Ovary (tissue), 9 donors: Measurements from ENCODE around the gene PRKCE. TPM values are rescaled to one million over a fixed set of nuclear protein-coding genes. Genes with fewer than 3 reads are reported as not detected.

Experiments used
- DNase-seq, 5 donors: peaks; one replicate each; pipeline ENCODE4 v3.0.0-alpha.2; 2019 to 2020
- H3K27ac ChIP-seq, 2 donors: fragments of 200-600 bp; one replicate each; pipeline versions ENCODE4 v1.5.1 to v1.8.0; 2019 to 2022
- H3K27me3 ChIP-seq: fragments of 200-600 bp; one replicate; pipeline ENCODE4 v1.8.0; 2022
- H3K36me3 ChIP-seq: fragments of 200-600 bp; sonication (generic); one replicate; pipeline ENCODE4 v1.5.1; 2019
- H3K4me1 ChIP-seq: one replicate; pipeline ENCODE4 v1.8.1; 2013; ENCODE audit warnings: mild to moderate bottlenecking, moderate library complexity; ENCODE audit not compliant: insufficient read depth
- H3K4me3 ChIP-seq: fragments of 200-600 bp; sonication (generic); one replicate; pipeline ENCODE4 v1.5.1; 2017
- H3K9me3 ChIP-seq, 2 donors: fragments of 200-600 bp in 1 of 2; sonication (generic) in 1 of 2; one replicate each; pipeline versions ENCODE4 v1.5.1 to v1.8.1; 2013 to 2019; ENCODE audit warnings: mild to moderate bottlenecking in 1 of 2, moderate library complexity in 1 of 2
- CTCF ChIP-seq, 3 donors: fragments of 450-650 bp in 2 of 3; fragments of 200-600 bp in 1 of 3; IDR thresholded peaks; one replicate each; pipeline versions ENCODE4 v1.5.1 to v1.8.0; 2016 to 2022; ENCODE audit warnings: antibody characterized with exemption in 3 of 3, mild to moderate bottlenecking in 1 of 3
- EP300 ChIP-seq: sonication (generic); formaldehyde crosslinking; IDR thresholded peaks from one replicate; pipeline ENCODE4 v1.6.1; 2017; ENCODE audit warnings: antibody characterized with exemption
- POLR2A ChIP-seq: fragments of 450-650 bp; IDR thresholded peaks from one replicate; pipeline ENCODE4 v1.6.1; 2017; ENCODE audit warnings: antibody characterized with exemption, mild to moderate bottlenecking, moderate library complexity
- WGBS, 3 donors: extraction: QIAGEN DNeasy Blood & Tissue Kit in 1 of 3; methylation state at CpG; one replicate each; pipeline versions ENCODE4 v1.1.5 to v1.1.7; 2013 to 2017; 5-methylcytosine and 5-hydroxymethylcytosine counted together
- intact Hi-C, 4 donors: fragments of 100-400 bp; cut with DNase I; formaldehyde crosslinking; loops; one replicate each; pipeline versions ENCODE4 v1.11.0 to v1.15.1; 2022 to 2023
- polyA plus RNA-seq, 2 donors: library from polyadenylated mRNA; stranded (reverse); fragments of 200-250 nt in 1 of 2; fragments of 350-450 nt in 1 of 2; fragmentation: Illumina TruSeq in 1 of 2; extraction: RNeasy Lipid Tissue Mini Kit (QIAGEN cat#74804) in 1 of 2; gene quantifications; one replicate each; pipeline ENCODE4 v1.2.3, GENCODE V29; 2013 to 2014
- total RNA-seq, 7 donors: library from RNA; depleted of rRNA in 2 of 7; stranded (reverse); fragments of >200 nt in 2 of 7; fragmentation: NEBNext Ultra II Directional in 3 of 7; extraction: Animal tissue kit (Norgen Biotek cat#: 25700) in 3 of 7; gene quantifications; one replicate each; pipeline versions ENCODE4 v1.1.0 to v1.2.4, GENCODE V29; 2016 to 2023
- donor health status: DM: no; HTN: no; CAD: no; lungs with moderate emphysema.
- donor health status: DM: no; HTN: no; CAD: no.
- donor health status: Bipolar disorder and iron deficiency.
- donor health status: DM: yes; HTN: yes; CAD: no.
- donor health status: DM: no; HTN: no; CAD: no.
- donor health status: DM: yes; HTN: yes; CAD: no.

Gene PRKCE
- total and polyA plus RNA-seq, 9 donors = 3.1 to 22.8 (median 12.8) TPM

- peaks cover 14% of the 10 kb centered on the region for H3K4me1 ChIP-seq
- WGBS, 3 donors = 13 to 31% (median 19%) methylated on average over 1 of the region's 1 CpG
- H3K27ac ChIP-seq = peak overlapping the region in 1 of 2 donors; percentile 56
These were observed 351.0 kb downstream of the PRKCE start for GRCh38 chr2:46002507-46002883.

GRCh38 chr2:46002947-46003346, 351.5 kb downstream of the PRKCE start:
- intact Hi-C loops = loop anchor here in 1 of 4 donors (10.0 kb wide), 2 partner anchors 362 to 622 kb away; no protein-coding TSS in a partner anchor
- no peak for DNase-seq
- WGBS, 3 donors = 93 to 98% (median 98%) methylated on average over 2 of the region's 2 CpGs
- peaks cover 14% of the 10 kb centered on the region for H3K4me1 ChIP-seq
- H3K36me3 ChIP-seq = no peaks in the 10 kb centered on the region
- no peak for TF ChIP-seq EP300
- no peak for TF ChIP-seq CTCF (IDR thresholded peaks at IDR 0.05)
- TF ChIP-seq POLR2A = no peak
- H3K9me3 ChIP-seq = no peaks in the 10 kb centered on the region
- no peaks in the 10 kb centered on the region for H3K27me3 ChIP-seq
- H3K27ac ChIP-seq = peak overlapping the region in 1 of 2 donors; percentile 56
- H3K4me3 ChIP-seq = no peak overlapping the region

More at GRCh38 chr2:46002507-46002883, 351.0 kb downstream of the PRKCE start:
- H3K36me3 ChIP-seq = no peaks in the 10 kb centered on the region
- TF ChIP-seq EP300 = no peak
- H3K4me3 ChIP-seq = no peak overlapping the region
- H3K27me3 ChIP-seq = no peaks in the 10 kb centered on the region
- peak in 1 of 5 donors; percentile 22 for DNase-seq
- no peaks in the 10 kb centered on the region for H3K9me3 ChIP-seq
- intact Hi-C loops = loop anchor here in 1 of 4 donors (10.0 kb wide), 2 partner anchors 362 to 622 kb away; no protein-coding TSS in a partner anchor

GRCh38 chr2:46003903-46004473, 352.5 kb downstream of the PRKCE start:
- H3K9me3 ChIP-seq = no peaks in the 10 kb centered on the region
- no peak for DNase-seq
- no peaks in the 10 kb centered on the region for H3K36me3 ChIP-seq
- WGBS, 3 donors = 90 to 95% (median 93%) methylated on average over 9 of the region's 9 CpGs
- H3K4me3 ChIP-seq = no peak overlapping the region
- TF ChIP-seq CTCF (IDR thresholded peaks at IDR 0.05) (no peak), POLR2A (no peak), EP300 (no peak)
- no peak overlapping the region for H3K27ac ChIP-seq
- H3K4me1 ChIP-seq = peaks cover 14% of the 10 kb centered on the region
- intact Hi-C loops = loop anchor here in 1 of 4 donors (10.0 kb wide), 2 partner anchors 361 to 621 kb away; no protein-coding TSS in a partner anchor
- H3K27me3 ChIP-seq = no peaks in the 10 kb centered on the region

GRCh38 chr2:46006473-46007025, 355.1 kb downstream of the PRKCE start:
- intact Hi-C loops = loop anchor here in 1 of 4 donors (10.0 kb wide), 2 partner anchors 358 to 618 kb away; no protein-coding TSS in a partner anchor
- DNase-seq = no peak
- TF ChIP-seq CTCF (IDR thresholded peaks at IDR 0.05) (no peak), EP300 (no peak), POLR2A (no peak)

GRCh38 chr2:46007412-46007811, 355.9 kb downstream of the PRKCE start:
- no peak for TF ChIP-seq CTCF (IDR thresholded peaks at IDR 0.05)
- 91 to 93% (median 92%) methylated on average over 11 of the region's 11 CpGs for WGBS, 3 donors
- DNase-seq = no peak
- Histone ChIP-seq H3K4me3 (no peak overlapping the region), H3K27me3 (no peaks in the 10 kb centered on the region), H3K9me3 (no peaks in the 10 kb centered on the region), H3K4me1 (peaks cover 7% of the 10 kb centered on the region), H3K27ac (no peak overlapping the region), H3K36me3 (no peaks in the 10 kb centered on the region)
- intact Hi-C loops = loop anchor here in 1 of 4 donors (10.0 kb wide), 2 partner anchors 357 to 617 kb away; no protein-coding TSS in a partner anchor

More at GRCh38 chr2:46006473-46007025, 355.1 kb downstream of the PRKCE start:
- H3K27ac ChIP-seq = no peak overlapping the region
- no peaks in the 10 kb centered on the region for H3K9me3 ChIP-seq
- no peaks in the 10 kb centered on the region for H3K36me3 ChIP-seq
- no peaks in the 10 kb centered on the region for H3K27me3 ChIP-seq
- WGBS, 3 donors = 93% methylated on average over 7 of the region's 7 CpGs
- peaks cover 9% of the 10 kb centered on the region for H3K4me1 ChIP-seq
- no peak overlapping the region for H3K4me3 ChIP-seq
